GM10266 (cell line): ENCODE measurements around the gene OGFOD2.

Experiments used
- DNase-seq: peaks from one replicate; pipeline ENCODE4 v3.0.0; 2012; ENCODE audit errors: extremely low spot score
- CTCF ChIP-seq: IDR thresholded peaks from 2 replicates; pipeline ENCODE4 v1.5.1; 2012; ENCODE audit warnings: mild to moderate bottlenecking, low read depth; ENCODE audit not compliant: control insufficient read depth, insufficient read depth; ENCODE audit errors: missing control alignments

OGFOD2 gene

GRCh38 chr12:123021688-123022604, 46.9 kb downstream of the OGFOD2 start:
- DNase-seq, result no peak
- no peak for TF ChIP-seq CTCF

GRCh38 chr12:123022846-123023245, 47.8 kb downstream of the OGFOD2 start:
- no peak for TF ChIP-seq CTCF
- no peak for DNase-seq

GRCh38 chr12:123024819-123025391, 49.9 kb downstream of the OGFOD2 start:
- no peak for TF ChIP-seq CTCF
- DNase-seq, result no peak

GRCh38 chr12:123026094-123026853, 51.2 kb downstream of the OGFOD2 start:
- no peak for DNase-seq
- no peak for TF ChIP-seq CTCF

GRCh38 chr12:123027726-123028445, 52.8 kb downstream of the OGFOD2 start:
- no peak for DNase-seq
- TF ChIP-seq CTCF, result no peak

GRCh38 chr12:123028475-123028874, 53.4 kb downstream of the OGFOD2 start:
- DNase-seq, result no peak
- no peak for TF ChIP-seq CTCF
